WTC11 (cell line): ENCODE measurements around the gene WNK1.

Experiments used
- FOXK1 ChIP-seq: sonication (generic); formaldehyde crosslinking; IDR thresholded peaks from 2 replicates; pipeline ENCODE4 v1.8.0; 2022; ENCODE audit warnings: mild to moderate bottlenecking, moderate library complexity, missing genetic modification reagents
- NFYB ChIP-seq: sonication (generic); formaldehyde crosslinking; conservative IDR thresholded peaks from 2 replicates; pipeline ENCODE4 v1.8.0; 2022; ENCODE audit warnings: low read depth, missing genetic modification reagents
- NR1H2 ChIP-seq: sonication (generic); formaldehyde crosslinking; IDR thresholded peaks from 2 replicates; pipeline ENCODE4 v1.9.0; 2021; ENCODE audit warnings: mild to moderate bottlenecking, moderate library complexity, missing genetic modification reagents
- TF ChIP-seq, protein P1 (sequence below): fragments of 200-600 bp; IDR thresholded peaks from 2 replicates; pipeline ENCODE4 v1.8.0; 2022; ENCODE audit warnings: antibody characterized with exemption
- TF ChIP-seq, protein P2 (sequence below): sonication (generic); formaldehyde crosslinking; IDR thresholded peaks from 2 replicates; pipeline ENCODE4 v1.8.1; 2023; ENCODE audit warnings: mild to moderate bottlenecking, missing genetic modification reagents, moderate library complexity
- TF ChIP-seq, protein P3 (sequence below): sonication (generic); formaldehyde crosslinking; IDR thresholded peaks from 2 replicates; pipeline ENCODE4 v1.8.1; 2022; ENCODE audit warnings: low read depth, missing genetic modification reagents, borderline replicate concordance

DNA sequence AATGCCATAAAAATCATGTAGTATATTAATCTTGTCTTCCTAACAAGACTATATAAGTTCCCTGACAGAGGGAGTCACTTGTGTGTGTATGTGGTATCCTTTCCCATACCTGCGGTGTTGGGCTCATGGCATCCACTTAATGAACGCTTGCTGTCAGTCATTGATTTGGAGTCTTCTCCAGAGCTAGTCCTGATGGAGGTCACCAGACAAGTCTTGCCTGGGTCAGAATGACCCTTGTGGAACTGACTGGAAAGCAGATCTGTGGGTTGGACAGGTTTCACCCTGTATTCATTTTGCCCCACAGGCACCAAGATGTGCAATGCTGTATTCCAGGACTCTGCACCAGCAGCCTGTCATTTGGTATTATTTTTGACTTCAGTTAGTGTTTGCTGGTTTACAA is 27.3 kb upstream of the WNK1 start:
- TF ChIP-seq, protein P1, sequence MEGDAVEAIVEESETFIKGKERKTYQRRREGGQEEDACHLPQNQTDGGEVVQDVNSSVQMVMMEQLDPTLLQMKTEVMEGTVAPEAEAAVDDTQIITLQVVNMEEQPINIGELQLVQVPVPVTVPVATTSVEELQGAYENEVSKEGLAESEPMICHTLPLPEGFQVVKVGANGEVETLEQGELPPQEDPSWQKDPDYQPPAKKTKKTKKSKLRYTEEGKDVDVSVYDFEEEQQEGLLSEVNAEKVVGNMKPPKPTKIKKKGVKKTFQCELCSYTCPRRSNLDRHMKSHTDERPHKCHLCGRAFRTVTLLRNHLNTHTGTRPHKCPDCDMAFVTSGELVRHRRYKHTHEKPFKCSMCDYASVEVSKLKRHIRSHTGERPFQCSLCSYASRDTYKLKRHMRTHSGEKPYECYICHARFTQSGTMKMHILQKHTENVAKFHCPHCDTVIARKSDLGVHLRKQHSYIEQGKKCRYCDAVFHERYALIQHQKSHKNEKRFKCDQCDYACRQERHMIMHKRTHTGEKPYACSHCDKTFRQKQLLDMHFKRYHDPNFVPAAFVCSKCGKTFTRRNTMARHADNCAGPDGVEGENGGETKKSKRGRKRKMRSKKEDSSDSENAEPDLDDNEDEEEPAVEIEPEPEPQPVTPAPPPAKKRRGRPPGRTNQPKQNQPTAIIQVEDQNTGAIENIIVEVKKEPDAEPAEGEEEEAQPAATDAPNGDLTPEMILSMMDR = no peak
- no peak for TF ChIP-seq NFYB (CRISPR knock-in tag)
- TF ChIP-seq, protein P2, sequence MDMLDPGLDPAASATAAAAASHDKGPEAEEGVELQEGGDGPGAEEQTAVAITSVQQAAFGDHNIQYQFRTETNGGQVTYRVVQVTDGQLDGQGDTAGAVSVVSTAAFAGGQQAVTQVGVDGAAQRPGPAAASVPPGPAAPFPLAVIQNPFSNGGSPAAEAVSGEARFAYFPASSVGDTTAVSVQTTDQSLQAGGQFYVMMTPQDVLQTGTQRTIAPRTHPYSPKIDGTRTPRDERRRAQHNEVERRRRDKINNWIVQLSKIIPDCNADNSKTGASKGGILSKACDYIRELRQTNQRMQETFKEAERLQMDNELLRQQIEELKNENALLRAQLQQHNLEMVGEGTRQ = no peak
- TF ChIP-seq NR1H2 (CRISPR knock-in tag) = no peak
- TF ChIP-seq FOXK1 (CRISPR knock-in tag) = no peak
- TF ChIP-seq, protein P3, sequence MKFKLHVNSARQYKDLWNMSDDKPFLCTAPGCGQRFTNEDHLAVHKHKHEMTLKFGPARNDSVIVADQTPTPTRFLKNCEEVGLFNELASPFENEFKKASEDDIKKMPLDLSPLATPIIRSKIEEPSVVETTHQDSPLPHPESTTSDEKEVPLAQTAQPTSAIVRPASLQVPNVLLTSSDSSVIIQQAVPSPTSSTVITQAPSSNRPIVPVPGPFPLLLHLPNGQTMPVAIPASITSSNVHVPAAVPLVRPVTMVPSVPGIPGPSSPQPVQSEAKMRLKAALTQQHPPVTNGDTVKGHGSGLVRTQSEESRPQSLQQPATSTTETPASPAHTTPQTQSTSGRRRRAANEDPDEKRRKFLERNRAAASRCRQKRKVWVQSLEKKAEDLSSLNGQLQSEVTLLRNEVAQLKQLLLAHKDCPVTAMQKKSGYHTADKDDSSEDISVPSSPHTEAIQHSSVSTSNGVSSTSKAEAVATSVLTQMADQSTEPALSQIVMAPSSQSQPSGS (CRISPR knock-in tag) = no peak
